ENCODE results near the gene IDH1. TPM values are rescaled to one million over a fixed set of nuclear protein-coding genes. Genes with fewer than 3 reads are reported as not detected.
"Not testable (repeated sequence)": the region's sequence is repeated elsewhere in the genome, so short reads cannot be mapped to it uniquely, and the experiment has no call there.

Gene IDH1
- total RNA-seq, 2 experiments from 2014 or later, result 25.1 to 27.3 TPM

- peaks cover 35% of the 10 kb centered on the region for H3K36me3 Mint-ChIP-seq (ENCODE audit: low read depth)
- H3K9me3 Mint-ChIP-seq, result peaks cover 18% of the 10 kb centered on the region
- ChIA-PET CTCF (interaction anchor here (0.6 to 0.8 kb wide), 3 partner anchors 9 to 623 kb away, joined by 3 read pairs; no protein-coding TSS in a partner anchor), POLR2A (no interaction called here)
- no peak overlapping the region for H3K4me3 Mint-ChIP-seq
- no peak for DNase-seq
- peaks cover 2% of the 10 kb centered on the region for H3K27me3 Mint-ChIP-seq
- no peaks in the 10 kb centered on the region for H3K4me1 Mint-ChIP-seq
- no peak overlapping the region for H3K27ac Mint-ChIP-seq
These were observed 20.1 kb downstream of the IDH1 start for GRCh38 chr2:208234786-208235185.

GRCh38 chr2:208228476-208228875, 26.4 kb downstream of the IDH1 start:
- peaks cover 2% of the 10 kb centered on the region for H3K27me3 Mint-ChIP-seq
- no peak overlapping the region for H3K27ac Mint-ChIP-seq
- H3K36me3 Mint-ChIP-seq (ENCODE audit: low read depth), result no peaks in the 10 kb centered on the region
- CTCF ChIA-PET, result interaction anchor here (1.1 kb wide), 1 partner anchor 38 kb away, joined by 3 read pairs; no protein-coding TSS in a partner anchor
- DNase-seq, result no peak
- POLR2A ChIA-PET, result no interaction called here
- peaks cover 12% of the 10 kb centered on the region for H3K9me3 Mint-ChIP-seq
- no peak overlapping the region for H3K4me3 Mint-ChIP-seq
- no peaks in the 10 kb centered on the region for H3K4me1 Mint-ChIP-seq

GRCh38 chr2:208227581-208228232, 27.2 kb downstream of the IDH1 start:
- no peak for DNase-seq
- POLR2A ChIA-PET, result no interaction called here
- Mint-ChIP-seq H3K27ac (no peak overlapping the region), H3K36me3 (ENCODE audit: low read depth) (no peaks in the 10 kb centered on the region), H3K9me3 (peaks cover 12% of the 10 kb centered on the region), H3K4me1 (no peaks in the 10 kb centered on the region), H3K27me3 (peaks cover 2% of the 10 kb centered on the region), H3K4me3 (no peak overlapping the region)
- CTCF ChIA-PET, result interaction anchor here (0.5 kb wide), 1 partner anchor 14 kb away, joined by 3 read pairs; no protein-coding TSS in a partner anchor

- no peak for DNase-seq
- ChIA-PET POLR2A (interaction anchor here (0.5 kb wide), 1 partner anchor 1700 kb away, joined by 3 read pairs; no protein-coding TSS in a partner anchor), CTCF (interaction anchor here (0.6 kb wide), 1 partner anchor 42 kb away, joined by 3 read pairs; no protein-coding TSS in a partner anchor)
- Mint-ChIP-seq H3K27me3 (no peaks in the 10 kb centered on the region), H3K27ac (no peak overlapping the region), H3K4me3 (no peak overlapping the region), H3K9me3 (no peaks in the 10 kb centered on the region), H3K36me3 (ENCODE audit: low read depth) (no peaks in the 10 kb centered on the region), H3K4me1 (no peaks in the 10 kb centered on the region)
These were observed 30.1 kb downstream of the IDH1 start for GRCh38 chr2:208224802-208225201.

- Mint-ChIP-seq H3K27me3 (no peaks in the 10 kb centered on the region), H3K9me3 (no peaks in the 10 kb centered on the region), H3K4me3 (no peak overlapping the region), H3K36me3 (ENCODE audit: low read depth) (no peaks in the 10 kb centered on the region), H3K4me1 (no peaks in the 10 kb centered on the region), H3K27ac (no peak overlapping the region)
- ChIA-PET CTCF (no interaction called here), POLR2A (no interaction called here)
- DNase-seq, result no peak
These were observed 32.5 kb downstream of the IDH1 start for GRCh38 chr2:208222351-208222750.

- POLR2A ChIA-PET; H3K27ac Mint-ChIP-seq; H3K27me3 Mint-ChIP-seq; H3K36me3 Mint-ChIP-seq (ENCODE audit: low read depth); H3K9me3 Mint-ChIP-seq; H3K4me3 Mint-ChIP-seq; CTCF ChIA-PET; H3K4me1 Mint-ChIP-seq; DNase-seq: not testable (repeated sequence)
These were observed 33.0 kb downstream of the IDH1 start for GRCh38 chr2:208221873-208222272.

GRCh38 chr2:208210688-208211451, 44.0 kb downstream of the IDH1 start:
- ChIA-PET POLR2A (no interaction called here), CTCF (no interaction called here)
- Mint-ChIP-seq H3K9me3 (no peaks in the 10 kb centered on the region), H3K27ac (no peak overlapping the region), H3K4me1 (no peaks in the 10 kb centered on the region), H3K4me3 (no peak overlapping the region), H3K36me3 (ENCODE audit: low read depth) (no peaks in the 10 kb centered on the region), H3K27me3 (no peaks in the 10 kb centered on the region)
- DNase-seq, result no peak

- Mint-ChIP-seq H3K27me3 (no peaks in the 10 kb centered on the region), H3K4me3 (no peak overlapping the region), H3K4me1 (peaks cover 4% of the 10 kb centered on the region), H3K9me3 (no peaks in the 10 kb centered on the region), H3K36me3 (ENCODE audit: low read depth) (no peaks in the 10 kb centered on the region), H3K27ac (no peak overlapping the region)
- POLR2A ChIA-PET, result no interaction called here
- CTCF ChIA-PET, result no interaction called here
- DNase-seq, result no peak
These were observed 46.4 kb downstream of the IDH1 start for GRCh38 chr2:208208335-208209085.

- H3K4me3 Mint-ChIP-seq, result no peak overlapping the region
- H3K27me3 Mint-ChIP-seq, result no peaks in the 10 kb centered on the region
- ChIA-PET CTCF (no interaction called here), POLR2A (no interaction called here)
- no peaks in the 10 kb centered on the region for H3K9me3 Mint-ChIP-seq
- no peaks in the 10 kb centered on the region for H3K36me3 Mint-ChIP-seq (ENCODE audit: low read depth)
- H3K4me1 Mint-ChIP-seq, result peaks cover 4% of the 10 kb centered on the region
- H3K27ac Mint-ChIP-seq, result no peak overlapping the region
- DNase-seq, result no peak
These were observed 47.1 kb downstream of the IDH1 start for GRCh38 chr2:208207769-208208168.

- POLR2A ChIA-PET, result no interaction called here
- Mint-ChIP-seq H3K27me3 (no peaks in the 10 kb centered on the region), H3K4me3 (no peak overlapping the region), H3K27ac (no peak overlapping the region), H3K36me3 (ENCODE audit: low read depth) (no peaks in the 10 kb centered on the region), H3K4me1 (peaks cover 4% of the 10 kb centered on the region), H3K9me3 (no peaks in the 10 kb centered on the region)
- DNase-seq, result no peak
- CTCF ChIA-PET, result interaction anchor here (0.9 kb wide), 1 partner anchor 15 kb away, joined by 3 read pairs; the partner anchor contains the start of gene C2orf80
These were observed 50.7 kb downstream of the IDH1 start for GRCh38 chr2:208204166-208204565.

- ChIA-PET POLR2A (no interaction called here), CTCF (no interaction called here)
- no peak overlapping the region for H3K4me3 Mint-ChIP-seq
- DNase-seq, result no peak
- no peaks in the 10 kb centered on the region for H3K9me3 Mint-ChIP-seq
- no peaks in the 10 kb centered on the region for H3K27me3 Mint-ChIP-seq
- no peaks in the 10 kb centered on the region for H3K36me3 Mint-ChIP-seq (ENCODE audit: low read depth)
- H3K4me1 Mint-ChIP-seq, result no peaks in the 10 kb centered on the region
- no peak overlapping the region for H3K27ac Mint-ChIP-seq
These were observed 59.3 kb downstream of the IDH1 start for GRCh38 chr2:208195531-208195930.

- ChIA-PET POLR2A (no interaction called here), CTCF (interaction anchor here (1.2 kb wide), 1 partner anchor 22 kb away, joined by 3 read pairs; no protein-coding TSS in a partner anchor)
- H3K27me3 Mint-ChIP-seq, result no peaks in the 10 kb centered on the region
- H3K4me3 Mint-ChIP-seq, result no peak overlapping the region
- no peaks in the 10 kb centered on the region for H3K4me1 Mint-ChIP-seq
- no peaks in the 10 kb centered on the region for H3K36me3 Mint-ChIP-seq (ENCODE audit: low read depth)
- H3K9me3 Mint-ChIP-seq, result no peaks in the 10 kb centered on the region
- H3K27ac Mint-ChIP-seq, result no peak overlapping the region
- DNase-seq, result no peak
These were observed 62.1 kb downstream of the IDH1 start for GRCh38 chr2:208192611-208193236.

Measured in activated CD4-positive, alpha-beta T cell treated with anti-CD3 and anti-CD28 coated beads, Interleukin-2, amount 10 ng/mL, durations not matched to agents 7 days and 5 days (primary cell).